HG03575 (cell line): ENCODE results near the gene LDLRAD3.

Experiments
- ATAC-seq: cut with Tn5 transposase; IDR thresholded peaks from one replicate; pipeline ENCODE4 v1.9.1; 2021; ENCODE audit not compliant: unreplicated experiment, insufficient number of reproducible peaks, low FRiP score; ENCODE audit errors: extremely low read depth

LDLRAD3 gene

GRCh38 chr11:36079878-36080675 lies 136.2 kb downstream of the LDLRAD3 start:
- no peak for ATAC-seq

- ATAC-seq, result no peak
Observed at GRCh38 chr11:36081274-36081945, 137.5 kb downstream of the LDLRAD3 start.

GRCh38 chr11:36086366-36086765 lies 142.5 kb downstream of the LDLRAD3 start:
- ATAC-seq, result no peak

GRCh38 chr11:36088266-36088972 lies 144.6 kb downstream of the LDLRAD3 start:
- no peak for ATAC-seq

GRCh38 chr11:36089920-36090319 lies 146.1 kb downstream of the LDLRAD3 start:
- no peak for ATAC-seq

- no peak for ATAC-seq
Observed at GRCh38 chr11:36090356-36091109, 146.7 kb downstream of the LDLRAD3 start.

GRCh38 chr11:36091256-36091811 lies 147.5 kb downstream of the LDLRAD3 start:
- ATAC-seq, result no peak

GRCh38 chr11:36092314-36093030 lies 148.6 kb downstream of the LDLRAD3 start:
- ATAC-seq, result no peak

GRCh38 chr11:36093548-36093947 lies 149.7 kb downstream of the LDLRAD3 start:
- no peak for ATAC-seq

GRCh38 chr11:36094164-36094563 lies 150.3 kb downstream of the LDLRAD3 start:
- no peak for ATAC-seq

- ATAC-seq, result no peak
Observed at GRCh38 chr11:36095716-36096115, 151.9 kb downstream of the LDLRAD3 start.

GRCh38 chr11:36097219-36097650 lies 153.4 kb downstream of the LDLRAD3 start:
- ATAC-seq, result no peak

GRCh38 chr11:36098087-36098486 lies 154.2 kb downstream of the LDLRAD3 start:
- no peak for ATAC-seq

- no peak for ATAC-seq
Observed at GRCh38 chr11:36098853-36099375, 155.1 kb downstream of the LDLRAD3 start.

- no peak for ATAC-seq
Observed at GRCh38 chr11:36101466-36101865, 157.6 kb downstream of the LDLRAD3 start.

- ATAC-seq, result no peak
Observed at GRCh38 chr11:36102868-36103267, 159.0 kb downstream of the LDLRAD3 start.

GRCh38 chr11:36103933-36104530 lies 160.2 kb downstream of the LDLRAD3 start:
- ATAC-seq, result no peak

GRCh38 chr11:36104660-36104992 lies 160.8 kb downstream of the LDLRAD3 start:
- no peak for ATAC-seq
